Measurements from ENCODE around the gene RPTOR. TPM values are rescaled to one million over a fixed set of nuclear protein-coding genes. Genes with fewer than 3 reads are reported as not detected.

RPTOR gene
- total and polyA plus RNA-seq, 10 of the 15 experiments (the other 5 are each of a cell fraction or from before 2014, with no cell fraction given): 0.18 to 32.1 (median 7.8) TPM

DNA sequence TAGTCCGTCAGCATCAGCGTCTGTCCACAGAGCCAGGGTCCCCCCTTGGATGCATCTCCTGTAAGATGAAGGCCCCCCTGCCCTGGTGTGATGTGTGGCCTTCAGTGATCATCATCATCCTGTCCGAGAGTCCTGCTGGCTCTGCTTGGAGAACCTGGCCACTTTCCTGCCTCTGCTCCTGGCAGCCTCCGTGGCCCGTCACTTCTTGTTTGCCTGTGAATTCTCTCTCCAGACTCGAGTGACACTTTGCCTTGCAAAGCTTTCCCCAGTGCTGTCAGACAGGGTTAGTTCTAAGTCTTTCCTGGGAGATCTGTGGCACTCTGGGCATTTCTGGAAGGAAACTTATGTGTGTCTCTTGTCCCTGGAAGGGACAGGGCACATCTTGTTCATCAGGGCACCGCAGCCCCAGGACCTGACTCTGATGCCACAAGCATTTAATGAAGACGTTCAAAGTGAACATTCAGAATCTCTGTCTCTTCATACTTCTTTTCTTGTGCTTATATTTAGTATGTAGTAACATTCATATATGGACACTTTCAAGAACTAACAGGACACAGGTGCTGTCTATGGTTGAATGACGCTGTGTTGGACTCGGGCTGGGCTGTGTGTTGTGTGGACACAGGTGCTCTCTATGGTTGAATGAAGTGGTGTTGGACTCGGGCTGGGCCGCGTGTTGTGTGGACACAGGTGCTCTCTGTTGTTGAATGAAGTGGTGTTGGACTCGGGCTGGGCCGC lies 68.5 kb downstream of the RPTOR start:
- in situ Hi-C loops (cut with MboI): no loop called here
- WGBS (ENCODE audit: insufficient coverage, insufficient replicate concordance, low lambda C conversion rate, missing lambda C conversion rate): 70% methylated on average over 15 of the region's 15 CpGs
- BruUV-seq (replicated peaks): no TSS peak
- Histone ChIP-seq H3K27ac (ENCODE audit: control insufficient read depth, insufficient read depth) (no peak overlapping the region), H3K36me3 (ENCODE audit: control insufficient read depth in 2 of 2, insufficient read depth in 2 of 2, low read length in 1 of 2) (no peaks in the 10 kb centered on the region; a peak in 1 of 4 replicates), H3K79me2 (ENCODE audit: control insufficient read depth, insufficient read depth, low read length) (peaks cover 38% of the 10 kb centered on the region), H3K27me3 (replicated peaks in 1 of 2; ENCODE audit: control insufficient read depth in 2 of 2, insufficient read depth in 2 of 2, low read length in 1 of 2) (no peaks in the 10 kb centered on the region), H3K9ac (ENCODE audit: control insufficient read depth, insufficient read depth, low read length) (no peak overlapping the region), H3K4me1 (ENCODE audit: control insufficient read depth, insufficient read depth, low read length) (peaks cover 2% of the 10 kb centered on the region; the same call in 1 of the 2 replicates), H3K4me3 (no peak overlapping the region), H3K9me3 (replicated peaks; ENCODE audit: control insufficient read depth, insufficient read depth, low read length) (no peaks in the 10 kb centered on the region), H2AFZ (ENCODE audit: control insufficient read depth, low read depth, low read length) (no peak overlapping the region), H3K4me2 (ENCODE audit: control insufficient read depth, insufficient read depth) (no peak overlapping the region), H4K20me1 (ENCODE audit: control insufficient read depth, insufficient read depth) (no peaks in the 10 kb centered on the region)
- ATAC-seq: no peak
- intact Hi-C loops (cut with micrococcal nuclease; ENCODE audit: unreplicated experiment): no loop called here
- ChIA-PET RAD21 (ENCODE audit: unreplicated experiment) (no interaction called here), SMC1A (ENCODE audit: uncharacterized antibody, unreplicated experiment) (no interaction called here), CTCF (interaction anchor here (1.2 kb wide), 1 partner anchor 16 kb away, joined by 4 read pairs; no protein-coding TSS in a partner anchor), POLR2A (no interaction called here)
- FAIRE-seq: no peak
- DNase-seq (ENCODE audit: low read depth, low spot score): no peak
- TF ChIP-seq IRF4 (IDR thresholded peaks at IDR 0.05; ENCODE audit: low read depth, low read length): no peak
- TF ChIP-seq, protein P1, sequence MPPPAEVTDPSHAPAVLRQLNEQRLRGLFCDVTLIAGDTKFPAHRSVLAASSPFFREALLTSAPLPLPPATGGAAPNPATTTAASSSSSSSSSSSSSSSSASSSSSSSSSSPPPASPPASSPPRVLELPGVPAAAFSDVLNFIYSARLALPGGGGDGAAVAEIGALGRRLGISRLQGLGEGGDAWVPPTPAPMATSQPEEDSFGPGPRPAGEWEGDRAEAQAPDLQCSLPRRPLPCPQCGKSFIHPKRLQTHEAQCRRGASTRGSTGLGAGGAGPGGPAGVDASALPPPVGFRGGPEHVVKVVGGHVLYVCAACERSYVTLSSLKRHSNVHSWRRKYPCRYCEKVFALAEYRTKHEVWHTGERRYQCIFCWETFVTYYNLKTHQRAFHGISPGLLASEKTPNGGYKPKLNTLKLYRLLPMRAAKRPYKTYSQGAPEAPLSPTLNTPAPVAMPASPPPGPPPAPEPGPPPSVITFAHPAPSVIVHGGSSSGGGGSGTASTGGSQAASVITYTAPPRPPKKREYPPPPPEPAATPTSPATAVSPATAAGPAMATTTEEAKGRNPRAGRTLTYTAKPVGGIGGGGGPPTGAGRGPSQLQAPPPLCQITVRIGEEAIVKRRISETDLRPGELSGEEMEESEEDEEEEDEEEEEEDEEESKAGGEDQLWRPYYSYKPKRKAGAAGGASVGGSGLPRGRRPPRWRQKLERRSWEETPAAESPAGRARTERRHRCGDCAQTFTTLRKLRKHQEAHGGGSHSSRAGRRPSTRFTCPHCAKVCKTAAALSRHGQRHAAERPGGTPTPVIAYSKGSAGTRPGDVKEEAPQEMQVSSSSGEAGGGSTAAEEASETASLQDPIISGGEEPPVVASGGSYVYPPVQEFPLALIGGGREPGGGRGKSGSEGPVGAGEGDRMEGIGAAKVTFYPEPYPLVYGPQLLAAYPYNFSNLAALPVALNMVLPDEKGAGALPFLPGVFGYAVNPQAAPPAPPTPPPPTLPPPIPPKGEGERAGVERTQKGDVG (CRISPR knock-in tag; IDR thresholded peaks at IDR 0.05): no peak
- no peak for TF ChIP-seq FOS (IDR thresholded peaks at IDR 0.05; ENCODE audit: borderline replicate concordance, extremely low read depth, insufficient read length)

DNA sequence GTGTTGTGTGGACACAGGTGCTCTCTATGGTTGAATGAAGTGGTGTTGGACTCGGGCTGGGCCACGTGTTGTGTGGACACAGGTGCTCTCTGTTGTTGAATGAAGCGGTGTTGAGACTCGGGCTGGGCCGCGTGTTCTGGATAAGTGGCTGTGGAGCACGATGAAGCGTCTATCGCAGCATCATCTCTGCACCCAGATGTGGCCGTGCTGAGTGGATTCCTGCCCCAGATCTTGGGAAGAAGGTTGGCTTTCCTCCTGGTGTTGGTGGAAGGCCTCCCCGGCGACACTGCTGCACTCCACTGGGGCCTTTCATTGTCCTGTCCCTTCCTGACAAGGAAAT lies 69.1 kb downstream of the RPTOR start:
- H3K27ac ChIP-seq (ENCODE audit: control insufficient read depth, insufficient read depth): no peak overlapping the region
- FAIRE-seq (no peak), ATAC-seq (no peak), DNase-seq (ENCODE audit: low read depth, low spot score) (no peak)
- 80% methylated on average over 12 of the region's 12 CpGs for WGBS (ENCODE audit: insufficient coverage, insufficient replicate concordance, low lambda C conversion rate, missing lambda C conversion rate)
- no TSS peak for BruUV-seq (replicated peaks)
- ChIA-PET SMC1A (ENCODE audit: uncharacterized antibody, unreplicated experiment) (no interaction called here), RAD21 (ENCODE audit: unreplicated experiment) (no interaction called here), POLR2A (no interaction called here), CTCF (no interaction called here)
- no peaks in the 10 kb centered on the region for H3K27me3 ChIP-seq (replicated peaks in 1 of 2; ENCODE audit: control insufficient read depth in 2 of 2, insufficient read depth in 2 of 2, low read length in 1 of 2)
- in situ Hi-C loops (cut with MboI): no loop called here
- H2AFZ ChIP-seq (ENCODE audit: control insufficient read depth, low read depth, low read length): no peak overlapping the region
- H3K9me3 ChIP-seq (replicated peaks; ENCODE audit: control insufficient read depth, insufficient read depth, low read length): no peaks in the 10 kb centered on the region
- H3K4me3 ChIP-seq: no peak overlapping the region
- H3K36me3 ChIP-seq (ENCODE audit: control insufficient read depth in 2 of 2, insufficient read depth in 2 of 2, low read length in 1 of 2): no peaks in the 10 kb centered on the region
- H3K79me2 ChIP-seq (ENCODE audit: control insufficient read depth, insufficient read depth, low read length): peaks cover 35% of the 10 kb centered on the region
- H3K4me1 ChIP-seq (ENCODE audit: control insufficient read depth, insufficient read depth, low read length): peaks cover 2% of the 10 kb centered on the region; the same call in 1 of the 2 replicates
- intact Hi-C loops (cut with micrococcal nuclease; ENCODE audit: unreplicated experiment): no loop called here
- H3K9ac ChIP-seq (ENCODE audit: control insufficient read depth, insufficient read depth, low read length): no peak overlapping the region
- no peaks in the 10 kb centered on the region for H4K20me1 ChIP-seq (ENCODE audit: control insufficient read depth, insufficient read depth)
- H3K4me2 ChIP-seq (ENCODE audit: control insufficient read depth, insufficient read depth): no peak overlapping the region
- TF ChIP-seq, protein P2, sequence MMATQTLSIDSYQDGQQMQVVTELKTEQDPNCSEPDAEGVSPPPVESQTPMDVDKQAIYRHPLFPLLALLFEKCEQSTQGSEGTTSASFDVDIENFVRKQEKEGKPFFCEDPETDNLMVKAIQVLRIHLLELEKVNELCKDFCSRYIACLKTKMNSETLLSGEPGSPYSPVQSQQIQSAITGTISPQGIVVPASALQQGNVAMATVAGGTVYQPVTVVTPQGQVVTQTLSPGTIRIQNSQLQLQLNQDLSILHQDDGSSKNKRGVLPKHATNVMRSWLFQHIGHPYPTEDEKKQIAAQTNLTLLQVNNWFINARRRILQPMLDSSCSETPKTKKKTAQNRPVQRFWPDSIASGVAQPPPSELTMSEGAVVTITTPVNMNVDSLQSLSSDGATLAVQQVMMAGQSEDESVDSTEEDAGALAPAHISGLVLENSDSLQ (IDR thresholded peaks at IDR 0.05): no peak
- no peak for TF ChIP-seq CREB1 (IDR thresholded peaks at IDR 0.05; ENCODE audit: low read depth)
- TF ChIP-seq, protein P3, sequence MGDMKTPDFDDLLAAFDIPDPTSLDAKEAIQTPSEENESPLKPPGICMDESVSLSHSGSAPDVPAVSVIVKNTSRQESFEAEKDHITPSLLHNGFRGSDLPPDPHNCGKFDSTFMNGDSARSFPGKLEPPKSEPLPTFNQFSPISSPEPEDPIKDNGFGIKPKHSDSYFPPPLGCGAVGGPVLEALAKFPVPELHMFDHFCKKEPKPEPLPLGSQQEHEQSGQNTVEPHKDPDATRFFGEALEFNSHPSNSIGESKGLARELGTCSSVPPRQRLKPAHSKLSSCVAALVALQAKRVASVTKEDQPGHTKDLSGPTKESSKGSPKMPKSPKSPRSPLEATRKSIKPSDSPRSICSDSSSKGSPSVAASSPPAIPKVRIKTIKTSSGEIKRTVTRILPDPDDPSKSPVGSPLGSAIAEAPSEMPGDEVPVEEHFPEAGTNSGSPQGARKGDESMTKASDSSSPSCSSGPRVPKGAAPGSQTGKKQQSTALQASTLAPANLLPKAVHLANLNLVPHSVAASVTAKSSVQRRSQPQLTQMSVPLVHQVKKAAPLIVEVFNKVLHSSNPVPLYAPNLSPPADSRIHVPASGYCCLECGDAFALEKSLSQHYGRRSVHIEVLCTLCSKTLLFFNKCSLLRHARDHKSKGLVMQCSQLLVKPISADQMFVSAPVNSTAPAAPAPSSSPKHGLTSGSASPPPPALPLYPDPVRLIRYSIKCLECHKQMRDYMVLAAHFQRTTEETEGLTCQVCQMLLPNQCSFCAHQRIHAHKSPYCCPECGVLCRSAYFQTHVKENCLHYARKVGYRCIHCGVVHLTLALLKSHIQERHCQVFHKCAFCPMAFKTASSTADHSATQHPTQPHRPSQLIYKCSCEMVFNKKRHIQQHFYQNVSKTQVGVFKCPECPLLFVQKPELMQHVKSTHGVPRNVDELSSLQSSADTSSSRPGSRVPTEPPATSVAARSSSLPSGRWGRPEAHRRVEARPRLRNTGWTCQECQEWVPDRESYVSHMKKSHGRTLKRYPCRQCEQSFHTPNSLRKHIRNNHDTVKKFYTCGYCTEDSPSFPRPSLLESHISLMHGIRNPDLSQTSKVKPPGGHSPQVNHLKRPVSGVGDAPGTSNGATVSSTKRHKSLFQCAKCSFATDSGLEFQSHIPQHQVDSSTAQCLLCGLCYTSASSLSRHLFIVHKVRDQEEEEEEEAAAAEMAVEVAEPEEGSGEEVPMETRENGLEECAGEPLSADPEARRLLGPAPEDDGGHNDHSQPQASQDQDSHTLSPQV (IDR thresholded peaks at IDR 0.05): no peak
- TF ChIP-seq ZNF217 (IDR thresholded peaks at IDR 0.05): no peak
- TF ChIP-seq KDM1A (IDR thresholded peaks at IDR 0.05; ENCODE audit: borderline replicate concordance): no peak
- TF ChIP-seq ZBED1 (IDR thresholded peaks at IDR 0.05; ENCODE audit: borderline replicate concordance): no peak
